ENCODE measurements around the gene DFFB.
A peak's percentile ranks its signal among the peaks of the same experiment; 100 is the strongest.

DFFB gene

DNA sequence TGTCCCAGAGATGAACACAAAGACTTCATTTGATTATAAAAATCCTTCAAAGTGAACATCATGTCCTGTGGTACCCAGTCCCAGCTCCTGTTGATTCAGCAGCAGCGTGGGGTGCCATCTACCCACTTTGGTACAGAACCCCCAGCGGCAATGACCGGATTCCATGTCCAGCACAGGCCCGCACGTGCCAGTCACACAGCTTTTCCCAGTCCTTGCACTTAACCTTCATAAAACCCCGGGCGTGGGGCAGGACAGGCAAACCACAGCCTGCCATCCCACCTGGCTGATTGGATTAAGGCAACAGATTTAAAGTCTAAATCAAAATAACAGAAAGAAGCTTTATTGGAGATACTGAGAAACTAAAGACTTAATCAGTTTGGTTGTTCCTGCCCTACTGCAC lies 15.8 kb upstream of the DFFB start:
- no peak overlapping the region for H2BK12ac ChIP-seq (ENCODE audit: low read length)
- H3K9me3 ChIP-seq (replicated peaks in 1 of 2; ENCODE audit: control insufficient read depth in 2 of 2, insufficient read depth in 1 of 2, low read depth in 1 of 2, low read length in 2 of 2) = peaks cover 0 to 7% of the 10 kb centered on the region in 2 donors
- H3K4me2 ChIP-seq (ENCODE audit: insufficient read depth, low read length, poor library complexity, severe bottlenecking) = no peak overlapping the region
- no peak overlapping the region for H3K27ac ChIP-seq (replicated peaks; ENCODE audit: low read length)
- H3K18ac ChIP-seq (ENCODE audit: low read length) = no peak overlapping the region
- H3K79me1 ChIP-seq (ENCODE audit: low read depth, low read length) = no peaks in the 10 kb centered on the region
- H3K4me1 ChIP-seq (ENCODE audit: control insufficient read depth in 2 of 2, insufficient read depth in 1 of 2, low read depth in 1 of 2, low read length in 2 of 2) = peaks cover 0 to 2% of the 10 kb centered on the region in 2 donors
- H3K4ac ChIP-seq (ENCODE audit: low read length) = no peak overlapping the region
- no peak overlapping the region for H3K9ac ChIP-seq (ENCODE audit: low read depth, low read length, poor library complexity)
- H2AK5ac ChIP-seq (ENCODE audit: low read depth, low read length) = no peak overlapping the region
- H3K4me3 ChIP-seq (ENCODE audit: low read length in 2 of 2) = no peak overlapping the region
- H4K8ac ChIP-seq (ENCODE audit: low read depth, low read length) = no peak overlapping the region
- H3K23ac ChIP-seq (ENCODE audit: low read depth, low read length, poor library complexity) = no peak overlapping the region
- no peak for DNase-seq (ENCODE audit: low spot score)
- no peak overlapping the region for H2AFZ ChIP-seq (ENCODE audit: low read length)
- no CpG with 5 or more reads among the region's 7 CpGs for WGBS, 2 donors (ENCODE audit: extremely low coverage in 2 of 2, insufficient read length in 2 of 2, insufficient replicate concordance in 1 of 2)
- H3K36me3 ChIP-seq (replicated peaks in 1 of 2; ENCODE audit: control insufficient read depth in 2 of 2, insufficient read depth in 2 of 2, low read length in 2 of 2) = peaks cover 29 to 46% of the 10 kb centered on the region in 2 donors
- no peak overlapping the region for H3K14ac ChIP-seq (ENCODE audit: low read length)
- H2BK5ac ChIP-seq (ENCODE audit: low read length) = no peak overlapping the region
- H3K27me3 ChIP-seq (ENCODE audit: control insufficient read depth in 3 of 3, insufficient read depth in 3 of 3, low read depth in 1 of 3, low read length in 3 of 3) = no peaks in the 10 kb centered on the region
- no peak overlapping the region for H4K91ac ChIP-seq (ENCODE audit: low read depth, low read length, poor library complexity)
- H2BK15ac ChIP-seq (ENCODE audit: low read length) = no peak overlapping the region
- H2BK120ac ChIP-seq (ENCODE audit: low read depth, low read length) = no peak overlapping the region

DNA sequence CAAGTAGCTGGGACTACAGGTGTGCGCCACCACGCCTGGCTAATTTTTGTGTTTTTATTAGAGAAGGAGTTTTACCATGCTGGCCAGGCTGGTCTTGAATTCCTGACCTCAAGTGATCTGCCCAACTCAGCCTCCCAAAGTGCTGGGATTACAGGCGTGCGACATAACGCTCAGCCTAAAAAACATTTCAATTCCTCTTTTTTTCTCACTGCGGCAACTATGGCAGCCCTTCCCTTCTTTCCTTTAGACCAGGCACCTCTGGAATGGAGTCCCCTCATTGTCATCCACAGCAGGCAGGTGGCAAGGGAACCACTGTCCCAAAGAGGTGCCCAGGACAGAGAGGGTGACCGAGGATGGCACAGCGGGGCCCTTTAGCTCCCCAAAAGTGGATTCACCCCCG lies 14.4 kb upstream of the DFFB start:
- no peak overlapping the region for H3K23ac ChIP-seq (ENCODE audit: low read depth, low read length, poor library complexity)
- DNase-seq (ENCODE audit: low spot score) = no peak
- H2AK5ac ChIP-seq (ENCODE audit: low read depth, low read length) = no peak overlapping the region
- H2BK5ac ChIP-seq (ENCODE audit: low read length) = no peak overlapping the region
- H3K4me2 ChIP-seq (ENCODE audit: insufficient read depth, low read length, poor library complexity, severe bottlenecking) = no peak overlapping the region
- H3K4me1 ChIP-seq (ENCODE audit: control insufficient read depth in 2 of 2, insufficient read depth in 1 of 2, low read depth in 1 of 2, low read length in 2 of 2) = peaks cover 0 to 2% of the 10 kb centered on the region in 2 donors
- no peaks in the 10 kb centered on the region for H3K9me3 ChIP-seq (replicated peaks in 1 of 2; ENCODE audit: control insufficient read depth in 2 of 2, insufficient read depth in 1 of 2, low read depth in 1 of 2, low read length in 2 of 2)
- H2BK120ac ChIP-seq (ENCODE audit: low read depth, low read length) = no peak overlapping the region
- H3K4ac ChIP-seq (ENCODE audit: low read length) = no peak overlapping the region
- H3K14ac ChIP-seq (ENCODE audit: low read length) = no peak overlapping the region
- no peak overlapping the region for H2AFZ ChIP-seq (ENCODE audit: low read length)
- no peak overlapping the region for H3K4me3 ChIP-seq (ENCODE audit: low read length in 2 of 2)
- no peak overlapping the region for H2BK12ac ChIP-seq (ENCODE audit: low read length)
- no peak overlapping the region for H3K18ac ChIP-seq (ENCODE audit: low read length)
- H4K8ac ChIP-seq (ENCODE audit: low read depth, low read length) = no peak overlapping the region
- no peak overlapping the region for H3K9ac ChIP-seq (ENCODE audit: low read depth, low read length, poor library complexity)
- H3K27ac ChIP-seq (replicated peaks; ENCODE audit: low read length) = no peak overlapping the region
- no peaks in the 10 kb centered on the region for H3K27me3 ChIP-seq (ENCODE audit: control insufficient read depth in 3 of 3, insufficient read depth in 3 of 3, low read depth in 1 of 3, low read length in 3 of 3)
- no peaks in the 10 kb centered on the region for H3K79me1 ChIP-seq (ENCODE audit: low read depth, low read length)
- no CpG with 5 or more reads among the region's 9 CpGs for WGBS, 2 donors (ENCODE audit: extremely low coverage in 2 of 2, insufficient read length in 2 of 2, insufficient replicate concordance in 1 of 2)
- no peak overlapping the region for H4K91ac ChIP-seq (ENCODE audit: low read depth, low read length, poor library complexity)
- peaks cover 19 to 42% of the 10 kb centered on the region in 2 donors for H3K36me3 ChIP-seq (replicated peaks in 1 of 2; ENCODE audit: control insufficient read depth in 2 of 2, insufficient read depth in 2 of 2, low read length in 2 of 2)
- H2BK15ac ChIP-seq (ENCODE audit: low read length) = no peak overlapping the region

DNA sequence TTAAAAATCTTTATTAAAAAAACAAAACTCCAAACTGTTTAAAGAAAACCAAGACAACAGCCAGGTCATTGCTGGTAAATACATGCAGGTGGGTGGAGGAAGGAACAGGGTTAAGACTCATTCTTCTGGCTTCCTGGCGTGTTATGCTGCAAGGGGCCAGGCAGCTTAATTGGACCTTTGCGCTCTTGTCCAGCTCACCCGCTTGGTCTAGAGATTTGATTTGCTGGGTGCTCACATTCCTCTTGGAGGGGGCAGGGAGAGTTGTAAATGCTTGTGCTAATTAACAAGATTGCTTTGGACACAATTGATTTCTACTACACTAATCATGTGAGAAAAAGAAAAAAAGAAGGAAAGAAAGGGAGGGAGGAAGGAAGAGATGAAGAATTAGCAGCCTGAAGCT lies 10.7 kb upstream of the DFFB start:
- Histone ChIP-seq H3K18ac (ENCODE audit: low read length) (no peak overlapping the region), H3K23ac (ENCODE audit: low read depth, low read length, poor library complexity) (no peak overlapping the region), H3K9ac (ENCODE audit: low read depth, low read length, poor library complexity) (no peak overlapping the region), H3K79me1 (ENCODE audit: low read depth, low read length) (no peaks in the 10 kb centered on the region), H3K27ac (replicated peaks; ENCODE audit: low read length) (peak overlapping the region; percentile 44), H2BK5ac (ENCODE audit: low read length) (no peak overlapping the region), H3K4me3 (ENCODE audit: low read length in 2 of 2) (no peak overlapping the region), H4K8ac (ENCODE audit: low read depth, low read length) (no peak overlapping the region), H2BK12ac (ENCODE audit: low read length) (no peak overlapping the region), H3K36me3 (replicated peaks in 1 of 2; ENCODE audit: control insufficient read depth in 2 of 2, insufficient read depth in 2 of 2, low read length in 2 of 2) (peaks cover 15 to 49% of the 10 kb centered on the region in 2 donors), H2AFZ (ENCODE audit: low read length) (no peak overlapping the region), H3K4me2 (ENCODE audit: insufficient read depth, low read length, poor library complexity, severe bottlenecking) (no peak overlapping the region), H4K91ac (ENCODE audit: low read depth, low read length, poor library complexity) (no peak overlapping the region), H3K4me1 (ENCODE audit: control insufficient read depth in 2 of 2, insufficient read depth in 1 of 2, low read depth in 1 of 2, low read length in 2 of 2) (peaks cover 0 to 2% of the 10 kb centered on the region in 2 donors), H2BK15ac (ENCODE audit: low read length) (no peak overlapping the region), H2AK5ac (ENCODE audit: low read depth, low read length) (no peak overlapping the region), H3K4ac (ENCODE audit: low read length) (no peak overlapping the region), H3K27me3 (ENCODE audit: control insufficient read depth in 3 of 3, insufficient read depth in 3 of 3, low read depth in 1 of 3, low read length in 3 of 3) (no peaks in the 10 kb centered on the region), H3K14ac (ENCODE audit: low read length) (no peak overlapping the region), H3K9me3 (replicated peaks in 1 of 2; ENCODE audit: control insufficient read depth in 2 of 2, insufficient read depth in 1 of 2, low read depth in 1 of 2, low read length in 2 of 2) (no peaks in the 10 kb centered on the region), H2BK120ac (ENCODE audit: low read depth, low read length) (no peak overlapping the region)
- no CpG with 5 or more reads among the region's 3 CpGs for WGBS, 2 donors (ENCODE audit: extremely low coverage in 2 of 2, insufficient read length in 2 of 2, insufficient replicate concordance in 1 of 2)
- DNase-seq (ENCODE audit: low spot score) = peak; percentile 33

DNA sequence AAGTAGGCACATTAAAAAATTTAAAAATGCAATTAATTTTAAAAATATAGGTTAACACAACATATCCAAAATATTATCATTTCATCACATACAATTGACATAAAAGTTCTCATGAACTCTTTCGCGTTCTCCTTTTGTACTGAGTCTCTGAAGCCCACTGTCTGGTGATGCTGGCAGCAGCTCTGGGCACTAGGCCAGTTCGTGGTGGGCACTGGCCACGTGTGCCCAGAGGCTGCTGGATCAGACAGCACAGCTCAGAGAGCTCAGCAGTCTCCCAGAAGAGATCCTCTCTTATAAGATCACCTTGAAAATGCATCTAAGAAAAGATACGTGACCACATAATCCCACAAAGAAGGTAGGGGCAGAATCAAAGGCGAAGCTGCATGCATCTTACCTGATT lies 10.2 kb upstream of the DFFB start:
- Histone ChIP-seq H3K27me3 (ENCODE audit: control insufficient read depth in 3 of 3, insufficient read depth in 3 of 3, low read depth in 1 of 3, low read length in 3 of 3) (no peaks in the 10 kb centered on the region), H3K4me2 (ENCODE audit: insufficient read depth, low read length, poor library complexity, severe bottlenecking) (no peak overlapping the region), H2BK15ac (ENCODE audit: low read length) (no peak overlapping the region), H3K23ac (ENCODE audit: low read depth, low read length, poor library complexity) (no peak overlapping the region), H3K36me3 (replicated peaks in 1 of 2; ENCODE audit: control insufficient read depth in 2 of 2, insufficient read depth in 2 of 2, low read length in 2 of 2) (peaks cover 14 to 51% of the 10 kb centered on the region in 2 donors), H3K4me3 (ENCODE audit: low read length in 2 of 2) (no peak overlapping the region), H3K9ac (ENCODE audit: low read depth, low read length, poor library complexity) (no peak overlapping the region), H3K9me3 (replicated peaks in 1 of 2; ENCODE audit: control insufficient read depth in 2 of 2, insufficient read depth in 1 of 2, low read depth in 1 of 2, low read length in 2 of 2) (no peaks in the 10 kb centered on the region), H3K14ac (ENCODE audit: low read length) (no peak overlapping the region), H2AFZ (ENCODE audit: low read length) (no peak overlapping the region), H3K27ac (replicated peaks; ENCODE audit: low read length) (peak overlapping the region; percentile 44), H2AK5ac (ENCODE audit: low read depth, low read length) (no peak overlapping the region), H2BK12ac (ENCODE audit: low read length) (no peak overlapping the region), H2BK120ac (ENCODE audit: low read depth, low read length) (no peak overlapping the region), H2BK5ac (ENCODE audit: low read length) (no peak overlapping the region), H3K79me1 (ENCODE audit: low read depth, low read length) (no peaks in the 10 kb centered on the region), H3K4me1 (ENCODE audit: control insufficient read depth in 2 of 2, insufficient read depth in 1 of 2, low read depth in 1 of 2, low read length in 2 of 2) (peaks cover 0 to 2% of the 10 kb centered on the region in 2 donors), H3K18ac (ENCODE audit: low read length) (no peak overlapping the region), H4K8ac (ENCODE audit: low read depth, low read length) (no peak overlapping the region), H4K91ac (ENCODE audit: low read depth, low read length, poor library complexity) (no peak overlapping the region), H3K4ac (ENCODE audit: low read length) (no peak overlapping the region)
- no peak for DNase-seq (ENCODE audit: low spot score)
- no CpG with 5 or more reads among the region's 6 CpGs for WGBS, 2 donors (ENCODE audit: extremely low coverage in 2 of 2, insufficient read length in 2 of 2, insufficient replicate concordance in 1 of 2)

All from neuronal stem cell (in vitro differentiated cells).